Loucy (cell line): Measurements from ENCODE around the gene SORT1.

Experiments
- H2AFZ ChIP-seq: fragments of 200-600 bp; sonication (generic); 2 replicates; pipeline ENCODE4 v1.6.0; 2016; ENCODE audit warnings: antibody characterized with exemption, mild to moderate bottlenecking, low read length, moderate library complexity
- H3F3A ChIP-seq: fragments of 200-600 bp; 2 replicates; pipeline ENCODE4 v1.6.0; 2016; ENCODE audit warnings: antibody characterized with exemption, low read depth, mild to moderate bottlenecking
- H3K27me3 ChIP-seq: fragments of 200-600 bp; sonication (generic); 2 replicates; pipeline ENCODE4 v1.6.1; 2014; ENCODE audit warnings: low read length, mild to moderate bottlenecking; ENCODE audit not compliant: insufficient read depth, poor library complexity, severe bottlenecking
- H3K36me3 ChIP-seq: fragments of 200-600 bp; sonication (generic); 2 replicates; pipeline ENCODE4 v1.6.1; 2016; ENCODE audit warnings: low read length; ENCODE audit not compliant: insufficient read depth
- H3K4me1 ChIP-seq: fragments of 200-600 bp; sonication (generic); 2 replicates; pipeline ENCODE4 v1.5.1; 2014; ENCODE audit warnings: low read length, mild to moderate bottlenecking; ENCODE audit not compliant: insufficient read depth, poor library complexity, severe bottlenecking
- H3K4me2 ChIP-seq: fragments of 200-600 bp; sonication (generic); 2 replicates; pipeline ENCODE4 v1.6.0; 2014; ENCODE audit warnings: antibody characterized with exemption, low read length, low read depth, mild to moderate bottlenecking; ENCODE audit not compliant: poor library complexity, severe bottlenecking
- H3K4me3 ChIP-seq: fragments of 200-600 bp; sonication (generic); 2 replicates; pipeline ENCODE4 v1.5.1; 2014; ENCODE audit warnings: low read length, mild to moderate bottlenecking, mixed read lengths; ENCODE audit not compliant: poor library complexity, severe bottlenecking
- H3K79me2 ChIP-seq: fragments of 200-600 bp; sonication (generic); 2 replicates; pipeline ENCODE4 v1.6.1; 2014; ENCODE audit warnings: low read length; ENCODE audit not compliant: insufficient read depth
- H3K9ac ChIP-seq: fragments of 200-600 bp; sonication (generic); 2 replicates; pipeline ENCODE4 v1.6.0; 2014; ENCODE audit warnings: mild to moderate bottlenecking, low read depth, low read length, moderate library complexity; ENCODE audit not compliant: poor library complexity, severe bottlenecking
- H3K9me2 ChIP-seq: fragments of 200-600 bp; sonication (generic); replicated peaks from 2 replicates; pipeline ENCODE4 v1.6.1; 2016; ENCODE audit warnings: low read depth, low read length, mixed read lengths
- H3K9me3 ChIP-seq: fragments of 200-600 bp; sonication (generic); 2 replicates; pipeline ENCODE4 v1.6.1; 2014; ENCODE audit warnings: mild to moderate bottlenecking, antibody characterized with exemption, low read length, low read depth; ENCODE audit not compliant: insufficient read depth
- H4K20me1 ChIP-seq: fragments of 200-600 bp; sonication (generic); 2 replicates; pipeline ENCODE4 v1.6.0; 2014; ENCODE audit warnings: antibody characterized with exemption, low read length, mild to moderate bottlenecking; ENCODE audit not compliant: insufficient read depth, poor library complexity, severe bottlenecking
- CTCF ChIP-seq: fragments of 200-600 bp; sonication (generic); conservative IDR thresholded peaks from 2 replicates; pipeline ENCODE4 v1.5.1; 2014; ENCODE audit warnings: mild to moderate bottlenecking, antibody characterized with exemption, low read length
- EZH2phosphoT487 ChIP-seq: fragments of 200-600 bp; IDR thresholded peaks from 2 replicates; pipeline ENCODE4 v1.6.1; 2018; ENCODE audit warnings: antibody characterized with exemption, mild to moderate bottlenecking, moderate library complexity, borderline replicate concordance

The SORT1 gene

GRCh38 chr1:109316506-109316905 is 81.2 kb downstream of the SORT1 start:
- no peaks in the 10 kb centered on the region for H3K79me2 ChIP-seq
- peaks cover 27% of the 10 kb centered on the region; the same call in 1 of the 2 replicates for H3K36me3 ChIP-seq
- no peaks in the 10 kb centered on the region for H4K20me1 ChIP-seq

GRCh38 chr1:109315288-109315687 is 82.4 kb downstream of the SORT1 start:
- no peaks in the 10 kb centered on the region for H3K27me3 ChIP-seq
- H3K79me2 ChIP-seq, result no peaks in the 10 kb centered on the region
- no peaks in the 10 kb centered on the region for H3F3A ChIP-seq
- no peak overlapping the region for H3K4me2 ChIP-seq
- H2AFZ ChIP-seq, result no peak overlapping the region
- H3K4me1 ChIP-seq, result no peaks in the 10 kb centered on the region
- no peaks in the 10 kb centered on the region for H3K9me3 ChIP-seq
- H3K9me2 ChIP-seq, result no peaks in the 10 kb centered on the region
- H4K20me1 ChIP-seq, result no peaks in the 10 kb centered on the region
- H3K36me3 ChIP-seq, result peaks cover 15% of the 10 kb centered on the region; the same call in 1 of the 2 replicates
- no peak for TF ChIP-seq EZH2phosphoT487
- no peak for TF ChIP-seq CTCF
- no peak overlapping the region for H3K4me3 ChIP-seq
- H3K9ac ChIP-seq, result no peak overlapping the region

More at GRCh38 chr1:109316506-109316905, 81.2 kb downstream of the SORT1 start:
- Histone ChIP-seq H2AFZ (no peak overlapping the region), H3K4me1 (no peaks in the 10 kb centered on the region), H3K9ac (no peak overlapping the region), H3K4me2 (no peak overlapping the region), H3K27me3 (no peaks in the 10 kb centered on the region), H3K9me2 (no peaks in the 10 kb centered on the region), H3K9me3 (no peaks in the 10 kb centered on the region), H3K4me3 (no peak overlapping the region), H3F3A (no peaks in the 10 kb centered on the region)
- TF ChIP-seq EZH2phosphoT487 (no peak), CTCF (no peak)

GRCh38 chr1:109314795-109315194 is 82.9 kb downstream of the SORT1 start:
- Histone ChIP-seq H4K20me1 (no peaks in the 10 kb centered on the region), H3K9ac (no peak overlapping the region), H3K27me3 (no peaks in the 10 kb centered on the region), H3F3A (no peaks in the 10 kb centered on the region), H3K79me2 (no peaks in the 10 kb centered on the region), H3K4me2 (no peak overlapping the region), H3K9me2 (no peaks in the 10 kb centered on the region), H2AFZ (no peak overlapping the region), H3K4me3 (no peak overlapping the region), H3K9me3 (no peaks in the 10 kb centered on the region), H3K4me1 (no peaks in the 10 kb centered on the region), H3K36me3 (peaks cover 14% of the 10 kb centered on the region; the same call in 1 of the 2 replicates)
- no peak for TF ChIP-seq CTCF
- TF ChIP-seq EZH2phosphoT487, result no peak
